Activated CD4-positive, CD25-positive, alpha-beta regulatory T cell treated with anti-CD3 and anti-CD28 coated beads, Interleukin-2, amount 50 U/mL, for 16 hours (primary cell): Measurements from ENCODE around the gene STUB1.
A peak's percentile ranks its signal among the peaks of the same experiment; 100 is the strongest.

Source experiments
- DNase-seq: peaks from one replicate; pipeline ENCODE4 v3.0.0-alpha.2; 2020; ENCODE audit warnings: low read depth, low spot score

Gene STUB1

DNA sequence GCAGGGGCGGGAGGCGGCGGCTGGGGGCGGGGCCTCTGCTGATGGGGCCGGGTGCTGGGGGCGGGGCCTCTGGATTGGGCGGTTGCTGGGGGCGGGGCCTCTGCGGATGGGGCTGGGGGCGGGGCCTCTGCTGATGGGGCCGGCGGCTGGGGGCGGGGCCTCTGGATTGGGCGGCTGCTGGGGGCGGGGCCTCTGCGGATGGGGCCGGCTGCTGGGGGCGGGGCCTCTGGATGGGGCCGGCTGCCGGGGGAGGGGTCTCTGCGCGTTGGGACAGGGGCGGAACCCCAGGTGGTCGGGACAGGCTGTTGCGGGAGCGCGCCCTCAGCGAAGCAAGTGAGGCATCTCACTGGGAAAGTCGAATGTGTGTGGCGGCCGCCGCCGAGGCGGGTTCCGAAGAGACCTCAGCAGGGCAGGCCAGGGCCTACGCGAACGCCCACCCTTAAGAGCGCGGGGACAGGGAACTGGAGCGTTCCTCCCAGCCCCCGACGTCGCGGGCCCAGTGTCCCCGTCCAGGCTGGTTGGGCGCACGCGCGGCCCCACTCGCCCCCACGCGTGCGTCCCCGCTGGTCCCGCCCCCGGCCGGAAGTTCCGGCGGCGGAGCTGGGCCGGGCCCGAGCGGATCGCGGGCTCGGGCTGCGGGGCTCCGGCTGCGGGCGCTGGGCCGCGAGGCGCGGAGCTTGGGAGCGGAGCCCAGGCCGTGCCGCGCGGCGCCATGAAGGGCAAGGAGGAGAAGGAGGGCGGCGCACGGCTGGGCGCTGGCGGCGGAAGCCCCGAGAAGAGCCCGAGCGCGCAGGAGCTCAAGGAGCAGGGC is at the start of gene STUB1:
TSS of gene STUB1 (plus strand) at position 597 of the 811 bp plus-strand sequence. CDS start at position 713, 116 bp downstream.
- peak; percentile 71 for DNase-seq

DNA sequence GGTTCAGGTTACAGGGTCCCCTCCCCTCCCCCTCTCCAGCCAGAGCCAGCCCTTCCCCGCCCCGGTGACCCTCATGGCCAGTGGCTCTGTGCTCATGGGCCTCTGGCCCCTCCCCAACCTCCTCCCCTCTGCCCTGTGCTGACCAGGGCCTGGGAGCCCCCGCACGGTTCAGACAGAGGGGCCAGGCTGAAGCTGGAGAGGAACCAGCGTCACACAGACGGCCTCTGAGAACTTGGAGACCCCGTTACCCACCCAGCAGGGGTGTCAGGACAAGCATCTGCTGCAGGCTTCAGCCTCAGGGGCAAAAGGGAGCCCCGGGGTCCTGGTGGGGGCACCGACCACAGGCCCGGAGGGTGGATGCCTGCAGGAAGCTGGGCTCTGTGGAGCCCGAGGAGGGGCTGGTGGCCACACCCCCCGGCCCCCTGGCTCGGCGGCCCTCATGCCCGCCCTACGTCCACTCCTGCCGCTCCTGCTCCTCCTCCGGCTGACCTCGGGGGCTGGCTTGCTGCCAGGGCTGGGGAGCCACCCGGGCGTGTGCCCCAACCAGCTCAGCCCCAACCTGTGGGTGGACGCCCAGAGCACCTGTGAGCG is 49.3 kb upstream of the STUB1 start, which contains the start of gene WFIKKN1:
TSS of gene WFIKKN1 (plus strand) at position 171 of the 591 bp plus-strand sequence. CDS start at position 440, 269 bp downstream.
- no peak for DNase-seq

DNA sequence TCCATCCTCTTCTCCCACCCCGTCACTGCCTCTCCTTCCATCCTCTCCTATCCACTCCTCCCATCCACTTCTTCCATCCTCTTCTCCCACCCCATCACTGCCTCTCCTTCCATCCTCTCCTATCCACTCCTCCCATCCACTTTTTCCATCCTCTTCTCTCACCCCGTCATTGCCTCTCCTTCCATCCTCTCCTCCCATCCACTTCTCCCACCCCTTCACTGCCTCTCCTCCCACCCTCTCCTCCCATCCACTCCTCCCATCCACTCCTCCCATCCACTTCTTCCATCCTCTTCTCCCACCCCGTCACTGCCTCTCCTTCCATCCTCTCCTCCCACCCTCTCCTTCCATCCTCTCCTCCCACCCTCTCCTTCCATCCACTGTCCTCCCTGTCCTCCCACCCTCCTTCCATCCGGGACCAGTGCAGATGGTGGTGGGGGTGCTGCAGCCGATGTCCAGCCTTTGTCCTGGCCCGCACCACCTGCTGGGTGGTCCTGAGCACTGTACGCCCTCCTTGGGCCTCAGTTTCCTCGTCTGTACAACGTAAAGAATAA is 48.3 kb upstream of the STUB1 start:
- DNase-seq = no peak

DNA sequence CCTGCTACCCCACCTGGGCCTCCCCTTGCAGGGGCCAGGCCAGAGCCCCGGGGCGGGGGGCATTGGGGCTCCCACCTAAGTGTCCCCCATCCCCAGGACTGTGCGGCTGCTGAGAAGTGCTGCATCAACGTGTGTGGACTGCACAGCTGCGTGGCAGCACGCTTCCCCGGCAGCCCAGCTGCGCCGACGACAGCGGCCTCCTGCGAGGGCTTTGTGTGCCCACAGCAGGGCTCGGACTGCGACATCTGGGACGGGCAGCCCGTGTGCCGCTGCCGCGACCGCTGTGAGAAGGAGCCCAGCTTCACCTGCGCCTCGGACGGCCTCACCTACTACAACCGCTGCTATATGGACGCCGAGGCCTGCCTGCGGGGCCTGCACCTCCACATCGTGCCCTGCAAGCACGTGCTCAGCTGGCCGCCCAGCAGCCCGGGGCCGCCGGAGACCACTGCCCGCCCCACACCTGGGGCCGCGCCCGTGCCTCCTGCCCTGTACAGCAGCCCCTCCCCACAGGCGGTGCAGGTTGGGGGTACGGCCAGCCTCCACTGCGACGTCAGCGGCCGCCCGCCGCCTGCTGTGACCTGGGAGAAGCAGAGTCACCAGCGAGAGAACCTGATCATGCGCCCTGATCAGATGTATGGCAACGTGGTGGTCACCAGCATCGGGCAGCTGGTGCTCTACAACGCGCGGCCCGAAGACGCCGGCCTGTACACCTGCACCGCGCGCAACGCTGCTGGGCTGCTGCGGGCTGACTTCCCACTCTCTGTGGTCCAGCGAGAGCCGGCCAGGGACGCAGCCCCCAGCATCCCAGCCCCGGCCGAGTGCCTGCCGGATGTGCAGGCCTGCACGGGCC is 47.5 kb upstream of the STUB1 start:
- no peak for DNase-seq

DNA sequence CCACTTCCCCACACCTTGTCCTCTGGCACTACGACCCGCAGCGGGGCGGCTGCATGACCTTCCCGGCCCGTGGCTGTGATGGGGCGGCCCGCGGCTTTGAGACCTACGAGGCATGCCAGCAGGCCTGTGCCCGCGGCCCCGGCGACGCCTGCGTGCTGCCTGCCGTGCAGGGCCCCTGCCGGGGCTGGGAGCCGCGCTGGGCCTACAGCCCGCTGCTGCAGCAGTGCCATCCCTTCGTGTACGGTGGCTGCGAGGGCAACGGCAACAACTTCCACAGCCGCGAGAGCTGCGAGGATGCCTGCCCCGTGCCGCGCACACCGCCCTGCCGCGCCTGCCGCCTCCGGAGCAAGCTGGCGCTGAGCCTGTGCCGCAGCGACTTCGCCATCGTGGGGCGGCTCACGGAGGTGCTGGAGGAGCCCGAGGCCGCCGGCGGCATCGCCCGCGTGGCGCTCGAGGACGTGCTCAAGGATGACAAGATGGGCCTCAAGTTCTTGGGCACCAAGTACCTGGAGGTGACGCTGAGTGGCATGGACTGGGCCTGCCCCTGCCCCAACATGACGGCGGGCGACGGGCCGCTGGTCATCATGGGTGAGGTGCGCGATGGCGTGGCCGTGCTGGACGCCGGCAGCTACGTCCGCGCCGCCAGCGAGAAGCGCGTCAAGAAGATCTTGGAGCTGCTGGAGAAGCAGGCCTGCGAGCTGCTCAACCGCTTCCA is 46.7 kb upstream of the STUB1 start:
- DNase-seq = no peak

DNA sequence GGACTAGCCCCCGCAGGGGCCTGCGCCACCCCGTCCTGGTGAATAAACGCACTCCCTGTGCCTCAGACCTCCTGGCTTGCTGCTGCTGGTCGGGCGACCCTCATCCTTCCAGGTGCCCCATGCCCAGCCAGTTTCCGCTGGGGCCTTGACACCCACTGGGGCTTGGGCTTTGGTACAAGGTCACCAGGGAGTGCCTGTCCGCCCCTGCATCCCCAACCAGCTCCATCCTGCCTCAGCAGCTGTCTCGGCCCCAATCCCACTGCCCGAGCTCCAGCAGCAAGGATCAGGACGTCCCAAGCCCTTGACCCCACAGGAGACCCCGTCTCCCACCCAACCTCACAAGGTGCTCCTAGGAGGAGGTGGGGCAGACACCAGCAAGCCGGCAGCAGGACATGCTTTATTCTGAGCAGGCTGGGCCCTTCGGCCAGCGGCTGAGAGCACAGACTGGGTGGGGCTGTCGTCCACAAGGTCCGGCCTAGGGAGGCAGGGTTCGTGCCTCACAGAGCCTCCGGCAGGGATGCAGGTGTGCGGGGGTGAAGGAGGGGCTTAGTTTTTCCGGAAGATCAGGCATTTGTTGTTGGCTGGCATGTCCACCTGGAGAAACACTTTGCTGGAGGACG is 46.0 kb upstream of the STUB1 start:
- DNase-seq = no peak

DNA sequence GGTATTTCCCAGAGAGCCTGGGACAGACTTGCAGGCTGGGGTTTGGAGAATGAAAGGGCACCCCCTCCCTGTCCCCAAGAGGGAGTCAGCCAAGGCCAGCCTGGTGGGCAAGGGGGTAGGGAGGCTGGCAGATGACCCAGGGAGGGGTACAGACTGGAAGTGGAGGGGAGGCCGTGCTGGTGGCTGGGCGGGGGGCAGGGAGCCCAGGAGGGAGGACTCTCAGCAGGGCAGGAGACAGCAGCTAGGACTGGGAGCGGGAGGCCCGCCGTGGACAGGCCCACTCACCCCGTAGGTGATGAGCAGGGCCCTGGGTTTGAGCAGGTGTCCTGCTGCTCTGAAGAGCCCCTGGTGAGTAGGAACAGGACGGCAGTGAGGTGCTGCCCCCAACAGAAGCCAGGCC is 45.2 kb upstream of the STUB1 start:
- DNase-seq = no peak

DNA sequence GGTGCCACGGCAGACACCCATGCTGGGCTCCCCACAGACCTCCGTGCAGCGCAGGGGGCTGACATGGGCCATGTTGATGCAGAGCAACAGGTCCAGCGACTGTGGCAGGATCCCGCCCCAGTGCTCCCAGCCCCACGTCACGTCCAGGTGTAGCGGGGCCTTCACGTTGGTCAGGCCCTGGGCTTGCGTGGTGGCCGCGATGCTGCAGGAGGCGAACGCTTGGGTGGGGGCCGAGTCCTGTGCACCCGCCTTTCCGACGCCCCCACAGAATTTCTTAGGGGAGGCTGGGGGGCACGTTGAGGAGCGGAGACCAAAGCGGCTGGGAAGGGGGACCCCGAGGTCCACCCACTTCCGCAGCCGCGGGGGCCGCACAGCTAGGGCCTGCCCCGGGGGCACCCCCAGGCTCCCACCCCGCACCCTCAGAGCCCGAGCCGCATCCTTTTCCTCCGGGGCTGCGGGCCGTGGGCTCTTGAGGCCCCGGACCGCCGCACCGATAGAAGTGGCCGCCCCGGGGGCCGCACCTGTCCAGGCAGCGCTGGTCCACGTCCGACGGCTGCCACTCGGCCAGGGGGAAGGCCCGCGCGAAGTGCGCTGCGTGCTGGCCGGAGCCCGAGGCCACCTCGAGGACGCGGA is 44.5 kb upstream of the STUB1 start:
- DNase-seq = no peak

DNA sequence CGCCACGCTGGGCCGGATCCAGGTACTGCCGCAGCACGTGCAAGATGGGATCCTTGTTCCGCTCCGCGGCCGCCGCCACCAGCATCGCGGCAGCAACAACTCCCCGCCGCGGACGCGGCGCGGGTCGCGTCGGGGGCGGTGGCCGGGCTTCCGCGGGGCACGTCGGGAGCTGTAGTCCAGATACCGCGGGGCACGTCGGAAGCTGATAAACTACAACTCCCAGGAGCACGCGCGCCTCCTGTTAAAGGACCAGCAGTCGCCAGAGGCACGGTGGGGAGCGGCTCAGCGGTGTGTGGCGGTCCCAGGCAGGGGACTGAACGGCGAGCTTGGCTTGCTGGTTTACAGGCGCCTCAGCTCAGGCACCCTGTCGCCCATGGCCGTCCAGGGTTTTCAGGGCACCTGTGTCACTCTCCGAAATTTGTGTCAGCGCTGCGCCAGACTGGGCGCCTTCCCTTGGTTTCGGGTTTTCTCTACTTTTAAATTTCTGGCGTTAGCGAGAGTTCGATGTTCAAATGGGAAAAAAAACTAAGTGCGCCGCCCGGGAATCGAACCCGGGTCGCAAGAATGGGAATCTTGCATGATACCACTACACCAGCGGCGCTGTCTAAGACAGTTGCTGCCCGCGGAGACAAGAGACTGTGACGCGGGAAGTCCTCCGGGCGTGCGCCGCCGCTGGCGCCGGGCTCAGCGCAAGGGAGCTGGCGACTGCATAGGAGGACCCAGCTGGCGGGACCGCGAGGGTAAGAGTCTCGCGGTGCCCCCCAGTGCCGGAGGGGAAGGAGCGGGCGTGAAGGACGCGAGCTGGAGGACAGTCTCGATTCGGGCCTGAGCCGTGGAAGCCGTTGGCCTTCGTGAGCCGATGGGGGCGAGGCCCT is 43.8 kb upstream of the STUB1 start, which contains the start of gene METTL26:
TSS of gene METTL26 (minus strand) at position 100 of the 875 bp plus-strand sequence. CDS start at position 85, 15 bp downstream.
- DNase-seq = peak; percentile 86

DNA sequence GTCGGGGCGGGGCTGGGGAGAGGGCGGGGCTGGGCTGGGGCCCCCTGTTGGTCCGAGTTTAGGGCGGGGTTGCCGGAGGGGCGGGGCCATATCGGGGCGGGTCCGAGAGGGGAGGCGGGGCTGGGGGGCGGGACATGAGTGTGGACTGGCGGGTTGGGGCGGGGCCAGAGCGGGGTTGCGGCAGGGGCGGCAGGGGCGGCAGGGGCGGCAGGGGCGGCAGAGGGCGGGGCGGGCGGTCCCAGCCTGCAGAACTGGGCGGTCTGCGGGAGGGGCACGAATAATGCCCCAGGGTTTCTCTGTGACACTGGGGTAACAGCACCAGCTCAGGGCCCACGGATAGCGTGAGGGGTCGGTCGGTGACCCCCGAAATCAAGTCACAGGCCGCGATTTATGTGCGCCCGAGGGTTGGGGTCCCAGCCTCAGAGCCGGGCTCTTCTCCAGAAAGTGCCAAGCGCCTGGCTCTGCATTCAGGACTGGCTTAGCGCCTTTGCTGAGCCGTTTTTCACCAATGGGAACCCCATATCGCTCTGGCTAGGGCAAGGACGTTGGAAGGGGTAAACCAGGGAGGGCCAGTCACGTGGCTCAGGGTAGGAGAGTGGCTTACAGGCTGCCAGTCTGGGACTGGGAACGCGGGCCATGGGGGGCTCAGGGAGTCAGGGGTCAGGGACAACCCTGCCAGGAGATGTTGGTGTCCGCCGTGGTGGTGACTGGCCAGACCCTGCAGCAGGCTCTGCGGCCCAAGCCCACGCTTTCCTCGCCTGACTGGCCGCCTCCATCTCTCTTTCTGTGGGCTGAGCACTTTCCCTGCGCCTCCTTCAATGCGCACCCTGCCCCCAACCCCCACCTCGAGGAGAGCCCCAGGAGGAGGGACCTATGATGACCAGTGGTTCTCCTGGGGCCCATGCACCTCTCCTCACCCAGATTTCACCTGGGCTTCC is 42.9 kb upstream of the STUB1 start:
- peak; percentile 73 for DNase-seq

DNA sequence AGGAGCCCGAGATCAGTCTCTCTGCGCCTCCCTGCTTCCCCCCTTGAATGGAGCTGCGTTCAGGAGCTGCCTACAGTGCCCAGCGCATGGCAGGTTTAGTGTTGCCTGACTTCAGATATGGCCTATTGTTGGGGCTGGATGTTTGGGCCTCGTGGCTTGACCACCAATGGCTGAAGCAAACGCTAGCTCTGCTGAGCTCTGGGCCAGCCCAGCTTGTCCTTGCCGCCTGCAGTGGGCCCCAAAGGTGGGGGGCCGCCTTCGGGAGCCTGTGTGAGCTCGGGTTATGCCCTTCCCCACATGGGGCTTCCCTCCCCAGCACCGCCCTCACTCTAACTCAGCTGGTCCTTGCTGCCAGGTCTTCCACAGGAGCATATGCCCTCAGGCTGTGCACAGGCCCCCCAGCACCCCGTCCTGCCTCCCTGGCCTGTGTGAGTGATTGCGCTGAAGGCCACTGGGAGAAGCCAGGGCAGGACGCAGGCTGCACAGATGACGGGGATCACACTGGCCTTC is 42.1 kb upstream of the STUB1 start:
- no peak for DNase-seq

DNA sequence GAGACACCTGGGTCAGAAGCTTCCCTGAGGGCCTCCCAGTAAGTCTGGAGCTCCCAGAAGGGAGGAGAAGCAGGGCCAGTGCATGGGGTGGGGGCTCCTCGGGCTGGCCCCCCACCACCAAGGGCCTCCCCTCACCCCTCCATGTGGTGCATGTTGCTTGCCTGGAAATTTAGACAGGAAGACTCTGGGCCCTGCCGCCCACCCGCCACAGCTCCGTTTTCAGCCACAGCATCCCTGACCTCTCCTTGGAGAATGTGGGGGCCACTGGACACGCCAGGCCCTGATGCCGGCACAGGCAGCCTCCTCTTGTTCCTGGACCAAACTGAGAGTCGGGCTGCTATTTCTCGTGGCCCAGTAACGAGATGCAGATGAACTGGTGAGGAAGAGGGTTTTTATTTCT is 41.4 kb upstream of the STUB1 start:
- DNase-seq = no peak

DNA sequence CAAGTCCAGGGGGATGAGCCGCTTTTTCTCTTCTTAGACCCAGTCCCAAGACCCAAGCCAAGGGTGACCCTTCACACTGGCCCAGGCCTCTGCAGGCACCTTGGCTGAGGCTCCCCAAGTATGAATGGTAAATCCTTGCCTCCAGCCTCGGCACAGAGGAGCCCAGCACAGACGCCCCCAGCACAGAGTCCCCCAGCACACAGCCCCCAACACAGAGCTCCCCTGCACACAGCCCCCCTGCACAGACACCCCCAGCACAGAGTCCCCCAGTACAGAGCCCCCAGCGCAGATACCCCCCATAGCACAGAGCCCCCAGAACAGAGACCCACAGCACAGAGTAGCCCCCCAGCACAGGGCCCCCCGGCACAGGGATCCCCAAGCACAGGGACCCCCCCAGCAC is 39.6 kb upstream of the STUB1 start:
- no peak for DNase-seq

DNA sequence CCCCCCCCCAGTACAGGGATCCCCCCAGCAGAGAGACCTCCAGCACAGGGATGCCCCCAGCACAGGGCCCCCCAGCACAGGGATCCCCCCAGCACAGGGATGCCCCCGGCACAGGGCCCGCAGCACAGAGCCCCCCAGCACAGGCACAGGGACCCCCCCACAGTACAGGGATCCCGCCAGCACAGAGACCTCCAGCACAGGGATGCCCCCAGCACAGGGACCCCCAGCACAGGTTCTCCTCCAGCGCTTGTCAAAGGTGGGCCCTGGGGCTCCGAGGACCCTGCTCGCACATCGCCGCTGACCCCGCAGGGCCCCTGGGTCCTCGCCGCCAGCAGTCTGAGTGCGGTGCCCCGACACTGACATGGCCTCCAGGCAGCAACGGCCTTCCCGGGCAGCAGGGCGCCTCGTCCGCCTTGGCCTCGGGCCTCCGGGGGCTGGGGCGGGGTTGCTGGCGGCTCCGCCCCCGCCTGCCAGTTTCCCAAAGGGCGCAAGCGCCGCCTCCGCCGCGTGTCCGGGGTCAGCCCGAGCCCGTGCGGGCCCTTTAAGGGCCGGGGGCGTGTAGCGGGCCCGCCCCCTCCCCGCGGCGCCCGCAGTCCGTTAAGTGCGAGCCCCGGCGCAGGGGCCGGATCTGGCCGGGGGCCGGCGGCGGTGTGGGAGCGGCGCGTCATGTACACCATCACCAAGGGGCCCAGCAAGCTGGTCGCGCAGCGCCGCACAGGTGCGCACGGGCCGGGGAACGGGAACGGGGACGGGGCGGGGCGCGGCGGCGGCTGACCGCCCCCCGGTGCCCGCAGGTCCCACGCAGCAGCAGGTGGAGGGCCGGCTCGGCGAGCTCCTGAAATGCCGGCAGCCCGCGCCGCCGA is 38.7 kb upstream of the STUB1 start, which contains the start of gene MCRIP2:
TSS of gene MCRIP2 (plus strand) at position 503 of the 863 bp plus-strand sequence. CDS start at position 667, 164 bp downstream.
- no peak for DNase-seq

DNA sequence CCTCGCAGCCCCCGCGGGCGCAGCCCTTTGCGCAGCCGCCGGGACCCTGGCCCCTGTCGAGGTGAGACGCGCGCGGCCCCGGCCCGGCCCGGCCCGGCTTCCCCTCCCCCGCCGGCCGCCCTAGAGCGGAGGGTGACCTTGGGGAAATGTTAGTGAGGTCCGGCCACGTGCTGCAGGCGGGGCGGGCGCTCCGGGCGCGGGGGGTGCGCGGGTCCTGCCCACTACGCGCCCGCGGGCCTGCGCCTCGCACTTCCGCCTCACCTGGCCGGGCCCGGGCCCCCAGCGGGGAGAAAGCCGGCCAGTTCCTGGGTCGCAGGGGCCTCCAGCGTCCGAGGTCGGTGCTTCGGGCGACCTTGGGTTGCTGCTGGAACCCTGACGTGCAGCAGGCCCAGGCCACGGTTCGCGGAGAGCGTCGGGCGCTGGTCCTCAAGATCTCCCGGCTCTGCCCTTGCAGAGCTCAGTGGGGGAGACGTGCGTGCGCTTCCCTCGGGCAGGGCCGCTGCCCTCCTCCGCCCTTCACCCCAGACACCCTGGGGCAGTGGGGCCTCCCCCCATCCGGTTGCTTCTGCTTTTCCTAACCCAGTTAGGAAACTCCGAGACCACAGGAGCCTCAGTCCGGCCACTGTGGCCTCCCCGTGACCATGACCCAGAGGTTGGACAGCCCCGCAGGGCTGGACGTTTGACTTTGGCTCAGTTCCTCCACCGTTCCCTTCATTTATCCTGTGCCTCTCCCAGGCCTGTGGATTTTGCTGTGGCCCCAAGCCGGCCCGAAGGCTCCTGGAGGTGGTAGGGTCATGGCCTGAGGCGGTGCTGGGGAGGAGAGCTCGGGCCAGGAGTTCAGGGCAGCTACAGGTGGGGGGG is 37.8 kb upstream of the STUB1 start:
- DNase-seq = no peak

DNA sequence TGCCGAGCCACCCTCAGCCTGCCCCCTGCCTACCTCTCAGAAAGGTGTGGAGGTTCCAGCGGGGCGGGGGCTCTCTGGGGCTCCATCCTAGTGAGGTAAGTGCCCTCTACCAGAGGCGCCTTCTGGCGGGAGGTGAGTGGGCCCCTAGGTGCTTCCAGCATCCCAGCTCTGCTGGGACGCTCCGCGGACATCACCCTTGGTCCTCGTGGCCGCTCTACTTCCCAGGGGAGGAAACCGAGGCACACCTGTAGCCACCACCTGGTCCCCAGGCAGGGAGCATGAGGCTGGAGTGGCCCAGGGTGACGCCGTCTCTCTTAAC is 37.2 kb upstream of the STUB1 start:
- no peak for DNase-seq
